Activated CD8-positive, alpha-beta memory T cell treated with anti-CD3 and anti-CD28 coated beads for 48 hours (primary cell): ENCODE data around the gene NECTIN1.
"Not testable (repeated sequence)": the region's sequence is repeated elsewhere in the genome, so short reads cannot be mapped to it uniquely, and the experiment has no call there.

Experiments used
- DNase-seq, 3 experiments: peaks; one replicate each; pipeline ENCODE4 v3.0.0-alpha.2; 2020; ENCODE audit warnings: low read depth in 2 of 3, low spot score in 2 of 3

Gene NECTIN1

DNA sequence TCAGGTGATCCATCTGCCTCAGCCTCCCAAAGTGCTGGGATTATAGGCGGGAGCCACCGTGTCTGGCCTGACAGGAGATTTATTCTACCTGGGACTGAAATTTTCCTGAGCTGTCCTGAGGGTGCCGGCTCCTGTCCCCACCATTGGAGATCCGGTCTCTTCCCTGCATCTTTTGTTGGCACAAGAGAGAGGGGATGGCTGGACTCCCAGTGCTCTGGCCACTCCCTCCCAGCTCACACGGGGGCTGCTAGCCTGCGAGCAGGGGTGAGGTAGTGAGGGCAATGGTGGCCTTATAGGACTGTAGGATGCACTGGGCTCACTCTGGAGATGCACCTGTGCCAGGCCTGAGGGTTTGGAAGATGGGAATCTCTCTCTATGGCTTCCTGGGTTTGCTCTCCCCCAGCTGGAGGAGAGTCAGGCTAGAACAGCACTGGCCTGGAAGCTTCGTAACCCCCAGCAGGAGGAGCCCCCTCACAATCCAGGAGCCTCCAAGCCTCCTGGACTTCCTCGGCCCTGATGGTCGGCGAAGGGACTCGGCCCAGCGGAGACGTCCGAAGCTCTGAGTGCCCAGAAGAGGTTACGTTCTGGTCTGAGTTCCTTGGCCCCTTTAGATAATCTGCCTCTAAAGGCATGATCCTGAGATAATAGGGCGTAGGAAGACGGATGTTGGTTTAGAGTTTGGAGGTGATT lies 106.4 kb downstream of the NECTIN1 start:
- DNase-seq = no peak

DNA sequence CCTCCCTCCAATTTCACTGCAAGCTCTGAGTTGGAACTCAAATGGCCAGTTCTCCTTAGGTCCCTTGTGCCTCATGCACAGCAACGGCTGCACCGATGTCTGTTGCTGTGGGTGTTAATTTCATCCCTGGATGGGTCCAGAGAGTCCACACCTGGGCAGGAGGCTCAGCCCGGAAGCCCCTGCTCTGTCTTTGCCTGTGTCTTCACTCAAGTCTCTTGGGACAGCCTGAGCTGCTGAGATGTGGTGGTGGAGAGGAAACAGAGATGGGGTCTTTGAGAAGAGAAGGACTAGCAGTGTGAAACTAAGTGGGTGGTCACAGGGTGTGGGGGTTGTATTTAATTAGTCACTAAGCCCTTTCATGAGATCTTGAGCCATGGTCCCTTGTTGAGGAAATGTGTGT lies 109.3 kb downstream of the NECTIN1 start:
- no peak for DNase-seq

DNA sequence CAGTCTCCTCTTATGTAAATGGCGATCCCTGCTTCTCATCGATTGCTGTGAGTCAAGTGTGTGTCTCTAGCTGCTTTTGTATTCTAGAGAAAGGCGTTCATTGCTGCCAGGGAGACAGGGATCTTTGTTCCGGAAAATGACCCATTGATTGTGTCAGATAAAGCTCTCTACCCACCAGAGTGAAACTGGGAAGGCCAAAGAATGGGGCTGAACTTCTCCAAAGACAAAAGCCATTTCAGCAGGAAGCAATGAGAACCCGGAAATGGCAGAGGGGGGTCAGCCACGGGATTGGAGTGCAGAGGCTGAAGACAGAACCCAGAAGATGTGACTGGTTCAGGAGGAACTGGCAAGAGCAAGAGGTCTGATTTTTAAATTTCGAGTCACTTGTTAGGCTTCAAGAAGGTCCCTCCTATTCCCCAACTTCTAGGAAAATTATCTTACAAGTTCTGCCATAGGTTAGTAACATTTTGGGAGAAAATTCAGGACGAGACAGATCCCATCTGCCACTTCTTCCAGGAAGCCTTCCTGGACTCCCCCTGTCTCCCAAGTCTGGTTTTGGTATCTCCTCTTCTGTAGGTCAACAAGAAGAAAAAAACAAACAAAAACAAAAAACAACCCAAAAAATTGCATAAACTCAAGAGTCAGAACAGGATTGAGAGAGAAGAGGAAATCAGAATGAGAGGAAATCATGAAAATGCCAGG lies 110.6 kb downstream of the NECTIN1 start:
- no peak for DNase-seq

DNA sequence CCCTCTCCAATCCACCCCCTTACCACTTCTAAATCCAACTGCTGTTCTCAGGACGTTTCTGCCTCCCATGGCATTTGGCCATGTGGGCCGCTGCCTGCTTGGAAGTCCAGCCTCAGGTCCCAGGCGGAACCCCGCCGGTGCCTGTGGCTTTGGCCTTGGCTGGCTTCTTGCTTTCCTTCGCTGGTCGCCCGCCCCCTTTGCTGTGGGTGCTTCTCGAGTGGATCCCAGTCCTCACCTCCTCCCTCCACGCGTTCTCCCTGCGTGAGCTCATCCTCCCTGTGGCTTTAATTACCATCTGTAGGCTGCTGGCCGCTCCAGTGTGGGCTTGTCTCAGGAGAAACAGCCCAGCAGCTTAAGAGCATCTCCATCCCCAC lies 111.7 kb downstream of the NECTIN1 start:
- DNase-seq = no peak

DNA sequence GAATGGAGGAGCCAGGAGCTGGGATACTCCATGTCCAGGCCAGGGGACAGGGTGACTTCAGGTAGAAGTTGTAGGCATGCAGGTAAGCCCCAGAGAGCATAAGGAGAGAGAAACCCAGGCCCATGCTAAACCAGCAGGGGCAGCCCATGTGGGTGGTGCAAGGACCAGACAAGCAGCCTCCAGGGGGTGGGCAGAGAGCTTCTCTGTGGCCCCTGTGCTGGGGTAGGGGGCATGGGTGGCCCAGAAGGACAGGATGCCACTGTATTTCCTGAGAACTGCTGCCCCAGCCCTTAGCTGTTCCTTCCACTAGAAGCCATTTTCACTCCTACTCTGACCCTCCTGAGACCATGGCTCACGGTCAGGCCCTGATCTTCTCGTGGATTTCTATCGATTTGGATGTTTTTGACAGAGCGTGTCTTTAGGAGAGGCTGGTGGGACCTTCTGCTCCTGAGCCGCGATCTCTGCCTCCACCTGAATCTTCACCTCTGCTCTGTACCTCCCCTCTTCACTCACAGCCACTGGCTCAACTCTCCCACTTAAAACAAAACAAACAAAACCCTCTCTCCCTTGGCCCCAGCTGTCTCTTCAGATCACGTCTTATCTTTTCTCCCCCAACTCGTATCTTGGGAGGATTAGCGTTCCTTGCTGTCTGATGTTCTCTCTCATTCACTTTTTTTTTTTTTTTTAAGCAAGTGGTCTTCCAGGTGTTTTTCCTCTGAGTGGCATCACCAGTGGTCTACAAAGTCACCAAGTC lies 112.2 kb downstream of the NECTIN1 start:
- no peak for DNase-seq

DNA sequence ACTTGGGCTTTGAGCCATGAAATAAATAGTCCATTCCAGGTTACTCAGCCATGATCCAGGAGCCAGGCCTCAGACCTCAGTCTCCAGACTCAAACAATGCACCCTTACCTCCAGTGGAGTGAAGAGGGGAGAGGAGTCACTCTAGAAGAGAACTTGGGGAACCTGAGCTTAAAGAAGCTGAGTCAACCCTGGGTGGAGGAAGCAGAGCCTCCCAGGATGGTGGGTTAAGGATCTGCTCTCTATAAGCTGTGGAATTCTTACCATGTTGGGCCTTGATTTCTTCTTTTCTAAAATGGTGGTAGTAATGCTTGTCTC lies 113.2 kb downstream of the NECTIN1 start:
- no peak for DNase-seq

DNA sequence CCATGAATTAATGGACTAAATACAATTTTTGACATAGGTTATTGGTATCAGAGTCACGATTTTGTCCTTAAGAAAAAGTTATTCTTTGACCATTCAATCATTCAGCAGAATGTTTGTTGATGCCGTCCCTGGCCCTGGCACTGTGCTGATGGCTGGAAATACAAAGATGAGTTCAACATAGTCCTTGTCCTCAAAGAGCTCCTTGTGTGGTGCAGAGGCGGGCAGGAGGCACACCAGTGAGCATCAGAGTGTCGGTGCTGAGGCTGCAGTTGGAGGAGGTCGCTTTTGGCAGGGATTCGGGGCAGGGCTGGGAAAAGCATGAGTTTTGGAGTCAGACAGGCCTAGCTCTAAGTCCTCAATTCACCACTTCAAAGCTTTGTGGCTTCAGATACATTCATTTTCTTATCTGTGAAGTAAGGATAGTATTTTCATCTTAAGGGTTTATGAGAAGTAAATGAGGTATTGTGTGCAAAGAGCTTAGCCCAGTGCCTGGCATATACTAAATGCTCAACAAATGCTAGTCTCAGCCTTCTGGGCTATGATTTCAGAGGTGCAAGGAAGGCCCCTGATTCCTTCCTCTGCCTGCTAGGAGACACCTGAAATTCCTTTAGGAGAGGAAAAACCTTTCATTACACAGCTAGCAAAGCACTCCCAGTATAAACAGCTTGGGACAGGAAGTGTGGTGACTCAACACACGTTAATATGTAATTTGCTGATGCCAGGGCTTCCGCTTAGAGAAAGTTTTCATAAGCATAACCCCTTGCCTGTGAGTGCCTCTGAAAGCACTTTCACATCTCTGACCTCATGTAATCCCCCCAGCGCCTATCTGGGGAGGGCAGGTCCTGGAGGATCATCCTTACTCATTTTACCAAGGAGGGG lies 113.8 kb downstream of the NECTIN1 start:
- DNase-seq = no peak

DNA sequence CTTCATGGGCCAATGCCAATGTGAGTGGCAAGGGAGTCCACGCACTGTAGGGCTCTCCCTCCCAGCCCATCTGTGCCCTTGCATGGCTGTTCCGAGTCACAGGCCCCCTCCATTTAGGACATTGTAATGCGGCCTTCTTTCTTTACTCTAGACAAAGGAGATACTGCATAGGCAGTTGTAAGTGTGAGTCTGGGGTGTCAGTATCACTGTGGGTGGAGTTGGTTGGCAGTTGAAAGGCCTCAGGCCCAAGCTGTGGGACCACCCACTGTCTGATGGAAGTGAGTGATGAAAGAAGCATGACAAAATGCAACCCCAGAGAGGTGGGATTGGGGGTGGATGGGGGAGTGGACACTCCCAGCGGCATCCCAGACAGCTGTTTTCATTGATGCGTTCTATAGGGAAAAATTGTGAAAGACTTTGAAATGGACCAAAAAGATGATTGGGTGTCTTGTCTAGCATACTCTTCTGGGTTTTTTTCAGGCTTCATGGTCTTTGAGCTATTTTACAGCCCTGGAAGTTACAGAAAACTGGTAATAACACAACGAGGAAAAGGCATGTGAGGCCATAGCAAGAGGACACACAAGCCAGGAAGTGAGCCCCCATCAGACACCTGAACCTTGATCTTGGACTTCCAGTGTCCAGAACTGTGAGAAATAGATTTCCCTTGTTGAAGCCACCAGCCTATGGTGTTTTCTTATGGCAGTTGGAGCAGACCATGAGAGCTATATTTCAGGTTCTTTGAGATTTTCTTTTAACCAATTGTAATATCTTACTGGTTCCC lies 114.6 kb downstream of the NECTIN1 start:
- DNase-seq = no peak

DNA sequence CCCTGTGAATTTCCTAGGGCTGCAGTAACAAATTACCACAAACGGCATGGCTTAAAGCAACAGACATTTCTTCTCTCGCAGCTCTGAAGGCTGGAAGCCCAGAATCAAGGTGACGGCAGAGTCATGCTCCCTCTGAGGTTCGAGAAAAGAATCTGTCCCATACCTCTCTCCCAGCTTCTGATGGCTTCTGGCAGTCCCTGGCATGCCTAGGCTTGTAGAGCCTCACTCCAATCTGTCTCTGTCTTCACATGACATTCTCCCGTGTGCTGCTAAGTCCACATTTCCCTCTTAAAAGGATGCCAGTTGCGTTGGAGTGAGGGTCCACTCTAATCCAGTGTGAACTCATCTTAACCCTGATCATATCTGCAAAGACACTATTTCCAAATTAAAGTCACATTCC lies 116.2 kb downstream of the NECTIN1 start:
- no peak for DNase-seq

DNA sequence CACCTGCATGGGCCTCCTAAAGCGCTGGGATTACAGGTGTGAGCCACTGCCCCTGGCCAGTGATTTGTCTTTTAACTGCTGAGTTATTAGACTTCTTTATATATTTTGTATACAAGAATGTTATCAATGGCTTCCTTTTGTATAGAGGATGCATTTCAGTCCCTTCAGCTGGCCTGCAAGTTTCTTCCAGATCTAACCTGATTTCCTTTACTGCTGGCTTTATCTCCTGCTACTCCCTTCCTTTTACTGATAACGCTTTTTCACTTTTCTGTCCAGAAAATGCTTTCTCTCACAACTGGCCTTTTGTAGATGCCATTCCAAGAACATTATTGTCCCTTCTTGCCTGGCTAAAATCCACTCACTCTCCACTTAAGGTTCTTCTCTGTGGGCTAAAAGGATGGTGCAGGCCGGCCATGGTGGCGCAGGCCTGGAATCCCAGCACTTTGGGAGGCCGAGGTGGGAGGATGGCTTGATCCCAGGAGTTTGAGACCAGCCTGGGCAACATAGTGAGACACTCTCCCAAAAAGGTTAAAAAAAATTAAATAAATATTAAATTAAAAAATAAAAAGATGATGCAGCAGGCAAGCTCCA lies 118.1 kb downstream of the NECTIN1 start:
- no peak for DNase-seq

DNA sequence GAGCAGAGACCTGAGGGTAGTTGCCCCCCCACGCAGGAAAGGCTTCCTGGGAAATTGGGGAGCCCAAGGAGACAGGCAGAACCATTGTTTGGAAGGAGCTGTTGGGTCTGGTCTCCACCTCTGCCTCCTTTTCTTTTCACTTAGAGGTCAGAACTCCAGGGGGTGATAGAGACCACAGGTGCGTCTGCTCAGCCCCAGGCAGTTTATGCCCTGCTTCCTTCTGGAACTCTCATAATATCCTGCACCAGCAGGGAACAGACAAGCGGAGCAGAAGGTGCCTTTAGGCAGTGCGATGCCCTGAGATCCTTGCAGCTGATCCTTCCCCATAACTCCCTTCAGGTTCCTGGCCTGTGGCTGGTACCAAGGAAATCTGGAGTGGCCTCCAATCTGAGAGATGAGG lies 120.2 kb downstream of the NECTIN1 start:
- no peak for DNase-seq

DNA sequence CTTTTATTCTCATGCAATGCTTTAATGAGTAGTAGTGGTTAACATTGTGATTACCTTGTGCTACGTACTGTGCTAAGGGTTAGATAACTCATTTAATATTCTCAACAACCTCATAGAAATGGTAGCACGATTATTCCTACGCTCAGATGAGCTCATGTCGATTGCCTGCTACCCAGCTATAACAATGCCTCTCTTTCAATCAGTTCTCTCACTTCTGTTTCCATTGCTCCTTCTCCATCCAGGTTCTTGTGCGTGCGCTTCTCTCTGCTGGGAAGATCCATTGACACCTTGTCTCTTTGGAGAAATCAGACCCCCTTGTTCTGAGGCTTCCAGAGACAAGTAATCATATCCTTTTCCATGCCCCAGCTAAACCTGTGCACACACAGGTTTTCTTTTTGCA lies 120.8 kb downstream of the NECTIN1 start:
- DNase-seq = no peak

DNA sequence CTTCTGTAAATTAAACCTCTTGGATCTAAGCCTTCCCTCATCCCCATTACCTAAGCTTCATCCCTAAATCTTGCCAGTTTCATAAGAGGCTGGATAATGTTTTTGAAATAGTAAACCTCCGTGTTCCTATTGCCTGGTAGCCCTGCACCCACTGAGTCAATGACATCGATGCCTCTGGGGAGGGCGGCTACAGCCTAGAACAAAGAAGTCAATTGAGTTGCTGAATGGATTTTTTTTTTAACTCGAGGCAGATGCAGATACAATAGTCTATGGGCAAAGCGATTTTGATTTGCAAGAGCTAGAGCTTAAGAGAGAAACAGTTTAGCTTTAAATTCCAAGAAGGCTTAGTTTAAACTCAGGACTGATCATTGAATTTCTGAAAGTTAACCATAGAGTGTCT lies 121.3 kb downstream of the NECTIN1 start:
- no peak for DNase-seq

DNA sequence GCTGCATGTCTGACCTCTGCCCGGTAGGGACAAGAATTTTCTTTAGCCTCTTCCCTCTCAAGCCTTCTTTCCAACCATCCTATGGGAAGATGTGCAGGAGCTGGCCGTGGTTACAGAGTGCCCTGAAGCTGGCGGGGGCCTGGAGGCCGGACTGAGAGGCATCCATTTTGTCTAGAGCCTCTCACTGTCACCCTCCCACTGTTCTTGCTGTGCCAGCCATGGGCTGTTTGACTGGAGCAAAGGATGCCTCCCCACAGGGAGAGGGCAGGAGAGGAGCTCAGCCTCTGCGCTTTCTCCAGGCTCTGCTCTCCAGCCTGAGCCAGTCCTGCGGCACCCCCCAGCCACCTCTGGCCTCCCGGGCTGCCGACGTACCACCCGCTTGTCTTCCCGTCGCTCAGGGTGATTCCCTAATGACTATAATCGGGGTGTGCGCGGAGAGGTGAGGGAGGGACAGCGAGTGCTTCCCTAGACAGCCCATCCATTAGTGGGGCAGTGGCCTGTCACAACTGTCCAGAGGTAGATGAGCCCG lies 123.8 kb downstream of the NECTIN1 start:
- no peak for DNase-seq

DNA sequence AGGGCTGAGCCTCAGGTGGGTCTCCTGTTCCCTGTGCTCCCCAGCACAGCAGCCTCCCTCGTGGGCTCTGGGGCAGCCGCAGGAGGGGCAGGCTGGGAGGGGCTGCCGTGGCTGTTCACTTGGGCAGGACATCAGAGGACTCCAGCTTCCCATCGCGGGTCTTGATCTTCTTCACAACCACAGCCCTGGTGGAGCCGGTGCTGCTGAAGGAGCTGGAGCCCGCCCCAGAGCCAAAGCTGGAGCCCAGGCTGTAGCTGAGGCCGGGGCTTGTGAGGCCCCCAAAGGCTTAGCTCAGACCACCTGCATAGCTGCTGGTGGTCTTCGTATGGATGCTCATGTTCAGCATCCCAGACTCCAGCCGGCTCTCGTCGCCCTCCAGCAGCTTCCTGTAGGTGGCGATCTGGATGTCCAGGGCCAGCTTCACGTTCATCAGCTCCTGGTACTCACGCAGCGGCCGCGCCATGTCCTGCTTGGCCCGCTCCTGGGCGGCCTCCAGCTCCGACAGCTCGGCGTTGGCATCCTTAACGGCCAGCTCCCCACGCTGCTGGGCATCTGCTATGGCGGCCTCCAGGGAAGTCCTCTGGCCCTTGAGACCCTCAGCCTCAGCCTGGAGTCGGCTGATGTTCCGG lies 126.1 kb downstream of the NECTIN1 start:
- DNase-seq = no peak

DNA sequence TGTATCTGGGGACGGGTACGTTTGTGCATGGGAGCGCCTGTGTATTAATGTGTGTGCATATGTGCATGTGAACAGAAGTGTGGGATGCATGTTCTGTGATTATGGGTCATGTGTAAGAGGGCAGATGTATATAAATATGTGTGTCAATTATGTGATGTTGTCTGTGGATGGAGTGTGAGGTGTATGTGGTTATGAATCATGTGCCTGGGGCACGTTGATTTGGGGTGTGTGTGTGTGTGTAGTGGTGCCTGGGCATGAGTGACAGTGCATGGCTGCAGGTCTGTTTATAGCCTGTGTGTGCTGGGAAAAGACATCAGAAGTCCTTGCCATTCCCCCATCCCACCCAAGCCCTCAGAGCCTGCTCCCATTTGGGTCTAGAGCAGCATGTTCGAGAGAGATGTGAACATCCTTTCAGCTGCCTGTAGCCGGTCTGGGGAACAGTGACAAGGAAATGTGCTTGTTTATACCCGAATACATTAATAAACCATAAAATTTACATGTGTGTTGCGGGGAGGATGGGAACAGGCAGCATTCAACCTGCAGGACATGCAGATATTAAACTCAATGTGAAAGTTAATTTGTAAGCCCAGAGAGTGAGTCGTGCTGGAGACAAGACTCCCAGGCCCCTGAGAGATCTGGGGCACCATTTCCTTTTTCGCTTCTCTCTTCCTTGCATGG lies 129.0 kb downstream of the NECTIN1 start:
- DNase-seq = no peak

DNA sequence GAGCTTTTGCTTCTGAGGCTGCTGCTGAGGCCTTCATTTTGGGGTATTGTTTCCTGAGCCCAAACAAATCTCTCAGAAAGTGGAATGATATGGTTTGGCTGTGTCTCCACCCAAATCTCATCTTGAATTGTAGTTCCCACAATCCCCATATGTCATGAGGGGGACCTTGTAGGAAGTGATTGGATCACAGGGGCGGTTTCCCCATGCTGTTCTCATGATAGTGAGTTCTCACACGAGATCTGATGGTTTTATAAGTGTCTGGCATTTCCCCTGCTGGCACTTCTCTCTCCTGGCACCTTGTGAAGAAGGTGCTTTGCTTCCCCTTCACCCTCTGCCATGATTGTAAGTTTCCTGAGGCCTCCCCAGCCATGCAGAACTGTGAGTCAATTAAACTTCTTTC lies 133.1 kb downstream of the NECTIN1 start:
- DNase-seq = not testable (repeated sequence)

DNA sequence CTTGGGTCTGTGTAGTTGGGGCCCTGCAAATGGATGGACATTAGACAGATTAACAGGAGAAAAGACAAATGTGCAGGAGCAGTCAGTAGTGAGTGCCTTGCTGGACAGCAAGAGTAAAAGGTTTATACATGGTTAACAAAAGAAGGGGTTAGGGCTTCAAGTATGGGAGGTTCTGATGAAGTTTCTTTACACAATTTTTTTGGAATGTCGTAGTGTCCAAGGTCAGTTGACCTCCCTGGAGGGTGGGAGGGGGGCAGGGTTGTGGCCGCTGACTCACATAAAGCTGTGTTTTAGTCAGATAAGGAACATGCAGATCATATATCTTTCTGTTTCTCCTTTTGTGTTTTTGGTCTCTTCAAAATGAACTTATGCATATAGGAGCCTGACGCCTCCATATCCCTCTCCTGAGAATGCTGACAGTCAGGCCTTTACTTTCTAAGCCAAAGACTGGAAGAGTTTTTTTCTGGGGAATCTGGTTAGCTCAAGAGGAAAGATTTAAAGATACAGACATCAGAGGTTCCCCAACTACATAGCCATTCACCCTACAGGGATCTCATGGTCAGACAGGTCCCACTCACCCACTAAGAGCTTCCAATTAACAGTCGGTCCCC lies 134.3 kb downstream of the NECTIN1 start:
- no peak for DNase-seq

DNA sequence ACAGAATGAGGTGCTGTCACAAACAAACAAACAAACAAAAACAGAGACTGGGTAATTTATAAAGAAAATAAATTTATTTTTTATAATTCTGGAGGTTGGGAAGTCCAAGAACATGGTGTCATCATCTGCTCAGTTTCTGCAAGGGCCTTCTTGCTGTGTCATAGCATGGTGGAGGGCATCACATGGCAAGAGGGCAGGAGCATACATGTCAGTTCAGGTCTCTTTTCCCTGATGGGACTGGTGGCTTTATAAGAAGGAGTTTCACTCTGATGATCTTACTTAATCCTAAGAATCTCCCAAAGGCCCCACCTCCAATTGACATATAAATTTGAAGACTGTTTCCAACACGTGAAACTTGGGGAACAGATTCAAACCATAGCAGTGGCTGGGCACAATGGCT lies 135.7 kb downstream of the NECTIN1 start:
- DNase-seq = no peak
